Cerebellar cortex (tissue), 1 donor: Measurements from ENCODE around the gene SORD.
"Not testable (repeated sequence)": the region's sequence is repeated elsewhere in the genome, so short reads cannot be mapped to it uniquely, and the experiment has no call there.

Experiments
- DNase-seq: peaks from one replicate; pipeline ENCODE4 v3.0.0-alpha.2; 2015; ENCODE audit warnings: low spot score

SORD gene

DNA sequence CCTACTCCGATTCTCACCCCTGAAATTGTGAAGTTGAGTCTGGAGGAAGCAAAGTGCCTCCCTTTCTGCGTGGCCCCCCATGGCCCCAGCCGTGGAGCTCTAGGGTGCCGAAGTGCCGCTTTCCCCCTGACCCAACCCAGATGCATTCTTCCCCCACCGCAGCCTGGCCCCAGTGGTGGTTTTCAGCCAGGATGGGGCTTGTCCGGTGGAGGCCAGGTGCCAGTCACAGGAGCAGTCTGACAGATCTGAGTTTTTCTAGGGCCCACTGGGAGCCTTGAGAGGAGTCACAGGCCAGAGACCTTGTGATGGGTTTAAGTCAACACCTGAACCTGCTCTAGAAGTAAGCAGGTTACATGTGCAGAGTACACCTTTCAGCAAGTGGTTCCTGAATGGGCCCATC is 39.3 kb downstream of the SORD start:
- not testable (repeated sequence) for DNase-seq

DNA sequence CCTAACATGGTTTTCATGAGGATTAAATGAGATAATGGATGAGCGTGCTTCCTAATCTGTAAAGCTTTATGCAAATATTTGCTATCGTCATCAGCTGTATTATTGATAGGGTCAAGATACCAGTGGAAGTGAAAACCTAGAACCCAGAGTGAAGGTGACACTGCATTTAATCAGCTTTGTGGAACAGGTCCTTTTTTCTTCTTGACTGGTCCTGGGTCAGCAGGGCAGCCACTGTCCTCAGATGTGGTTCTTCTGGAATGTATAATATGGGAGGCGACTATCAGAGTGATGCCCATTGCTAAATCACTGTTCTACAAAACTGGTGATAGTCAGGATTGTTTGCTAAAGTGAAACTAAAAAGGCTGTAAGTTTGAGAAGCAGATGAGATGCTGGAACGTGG is 41.4 kb downstream of the SORD start:
- DNase-seq: no peak

DNA sequence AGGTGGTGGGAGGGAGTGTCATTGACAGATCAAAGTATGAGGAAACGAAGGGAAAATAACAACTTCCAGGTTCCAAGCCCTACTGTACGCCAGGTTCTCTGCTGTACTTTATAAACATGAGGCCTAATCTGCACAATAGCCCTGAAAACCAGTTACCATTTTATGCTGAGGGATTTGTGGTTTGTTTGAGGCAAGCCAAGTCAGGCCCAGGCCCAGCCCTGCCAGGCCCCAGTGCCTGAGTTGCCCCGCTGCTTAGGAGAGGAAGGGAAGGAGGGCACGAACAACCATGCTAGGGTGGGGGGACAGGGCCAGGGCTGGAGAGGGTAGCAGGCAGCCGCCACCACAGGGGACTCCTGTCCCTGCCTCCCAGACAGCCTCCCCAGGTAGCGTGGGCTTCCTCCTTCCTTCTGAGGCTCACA is 47.0 kb downstream of the SORD start:
- not testable (repeated sequence) for DNase-seq

DNA sequence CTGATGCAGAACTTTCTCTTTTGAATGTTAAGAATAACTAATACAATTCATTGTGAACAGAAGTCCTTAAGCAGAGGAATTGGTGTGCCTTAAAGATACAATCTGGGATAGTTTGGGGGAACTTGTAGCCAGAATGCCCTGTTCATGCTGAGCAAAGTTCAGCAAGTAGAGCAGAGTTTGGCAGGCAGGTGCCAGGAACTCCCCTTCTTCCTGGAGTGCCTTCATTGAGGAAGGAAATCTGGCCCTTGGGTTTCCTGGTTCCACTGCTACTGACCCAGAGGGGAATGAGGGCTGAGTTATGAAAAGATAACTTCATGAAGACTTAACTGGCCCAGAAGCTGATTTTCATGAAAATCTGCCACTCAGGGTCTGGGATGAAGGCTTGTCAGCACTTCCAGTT is 50.6 kb downstream of the SORD start:
- DNase-seq: not testable (repeated sequence)

DNA sequence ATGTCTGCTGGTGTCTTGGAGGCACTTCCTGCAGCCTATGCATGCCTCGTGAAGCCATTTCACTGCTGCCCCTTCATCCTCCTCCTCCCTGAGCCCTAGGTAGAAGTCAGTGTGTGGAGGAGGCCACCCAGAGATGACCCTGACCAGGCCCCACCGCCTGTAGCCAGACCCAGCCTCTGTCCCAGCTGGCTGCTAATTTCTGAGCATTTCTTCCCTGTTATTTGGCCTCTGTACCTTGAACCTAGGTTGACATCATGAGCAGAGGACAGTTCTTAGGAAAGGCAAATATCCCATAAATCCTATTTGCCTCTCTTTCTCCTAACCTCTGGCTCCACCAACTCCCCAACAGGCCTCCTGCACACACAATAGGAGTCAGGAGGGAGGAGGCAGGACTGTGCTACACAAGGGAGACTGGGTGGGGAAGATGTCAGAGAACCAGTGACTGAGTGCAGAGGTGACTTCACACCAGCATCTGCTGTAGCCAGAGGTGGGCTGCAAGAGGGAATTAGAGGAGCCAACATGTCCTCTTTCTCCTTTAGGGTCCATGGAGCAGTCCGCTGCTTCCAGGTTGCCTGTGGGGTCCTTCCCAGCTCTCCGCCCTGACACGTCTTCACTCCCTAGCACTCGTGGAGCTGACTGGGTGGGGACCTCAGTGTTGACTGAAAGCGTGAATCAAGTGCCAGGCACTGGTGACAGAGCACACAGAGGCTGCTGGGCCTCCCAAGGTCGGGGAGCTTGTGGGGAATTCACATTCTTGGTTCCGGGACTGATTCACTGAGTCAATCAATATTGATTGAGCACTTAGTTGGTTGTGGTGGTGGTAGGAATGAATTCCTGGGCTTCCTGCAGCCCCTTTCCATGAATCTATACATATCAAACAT is 52.7 kb downstream of the SORD start:
- DNase-seq: not testable (repeated sequence)

DNA sequence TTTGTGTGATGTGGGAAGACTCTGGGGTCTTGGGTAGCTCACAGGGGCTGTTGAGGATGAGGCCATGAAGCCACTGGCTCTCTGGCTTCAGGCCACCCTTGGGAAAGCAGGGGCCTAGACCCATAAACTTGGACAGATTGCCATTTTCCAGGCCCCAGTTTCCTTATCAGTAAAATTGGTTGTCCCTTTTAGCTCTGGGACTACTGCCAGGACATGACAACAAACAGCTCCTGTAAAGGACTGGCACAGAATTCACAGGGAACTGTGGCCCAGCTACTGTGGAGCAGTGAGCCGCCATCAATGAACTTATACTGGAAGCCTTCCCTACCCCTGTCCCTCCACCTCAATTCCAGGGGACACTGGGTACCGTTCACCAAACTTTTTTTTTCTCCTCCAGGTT is 54.4 kb downstream of the SORD start:
- not testable (repeated sequence) for DNase-seq

DNA sequence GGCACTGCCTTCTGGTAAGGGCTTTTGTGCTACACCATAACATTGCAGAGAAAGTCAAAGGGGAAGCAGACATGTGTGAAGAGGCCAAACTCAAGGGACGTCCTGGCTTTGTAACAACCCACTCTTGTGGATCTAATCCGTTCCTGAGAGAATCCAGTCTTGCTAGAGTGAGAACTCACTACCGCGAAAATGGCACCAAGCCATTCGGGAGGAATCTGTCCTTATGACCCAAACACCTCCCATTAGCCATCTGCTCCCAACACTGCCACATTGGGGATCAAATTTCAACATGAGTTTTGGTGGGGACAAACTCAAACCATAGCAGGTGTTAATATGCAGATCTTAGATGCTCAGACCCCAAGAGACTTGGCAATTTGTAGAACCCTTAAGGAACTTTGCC is 56.2 kb downstream of the SORD start:
- peak; percentile 30 for DNase-seq

DNA sequence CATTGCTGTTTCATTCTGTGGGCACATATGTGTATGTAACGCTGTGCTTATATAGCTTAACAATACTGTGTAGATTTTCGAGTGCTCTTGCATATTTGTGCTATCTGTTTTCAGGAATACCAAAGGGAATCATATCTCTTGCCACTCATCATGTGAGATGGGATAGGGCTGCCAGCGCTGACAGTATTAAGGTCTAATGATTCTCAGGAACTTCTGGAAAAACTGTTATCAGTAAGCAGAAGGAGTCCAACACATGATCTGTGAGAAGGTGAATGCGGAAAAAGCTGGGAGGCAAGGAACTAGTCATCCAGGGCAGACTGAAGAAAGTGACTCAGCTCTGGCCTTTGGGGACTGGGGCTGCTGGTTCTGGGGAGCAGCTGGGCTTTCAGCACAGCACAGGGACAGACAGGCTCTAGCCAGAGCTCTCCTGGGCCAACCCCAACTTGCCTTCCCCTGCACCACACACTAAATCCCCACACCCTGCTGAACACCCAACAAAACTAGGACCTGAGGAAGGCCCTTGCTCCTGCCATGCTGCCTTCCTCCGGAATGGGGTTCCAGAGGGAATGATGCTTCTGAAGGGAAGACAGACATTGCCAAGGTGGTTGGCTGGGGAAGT is 56.7 kb downstream of the SORD start:
- not testable (repeated sequence) for DNase-seq

DNA sequence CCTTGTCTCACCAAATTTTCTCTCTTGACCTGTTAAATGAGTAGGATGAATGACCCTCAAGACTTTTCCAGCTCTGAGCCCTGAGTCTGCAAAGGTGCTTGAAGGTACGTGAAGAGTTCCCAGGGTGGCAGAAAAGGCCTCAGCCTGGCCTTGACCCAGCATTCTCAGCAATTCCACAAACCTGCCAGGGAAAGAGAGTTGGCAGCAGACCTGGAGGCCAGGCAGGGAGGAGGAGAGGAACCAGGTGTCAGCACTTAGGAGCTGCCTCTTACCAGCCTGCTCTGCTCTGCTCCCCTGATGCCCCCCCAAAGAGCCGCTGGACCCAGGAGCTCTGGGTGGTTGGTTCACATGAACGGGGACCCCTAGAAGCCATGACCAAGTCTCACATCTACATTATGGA is 57.6 kb downstream of the SORD start:
- peak; percentile 61 for DNase-seq

DNA sequence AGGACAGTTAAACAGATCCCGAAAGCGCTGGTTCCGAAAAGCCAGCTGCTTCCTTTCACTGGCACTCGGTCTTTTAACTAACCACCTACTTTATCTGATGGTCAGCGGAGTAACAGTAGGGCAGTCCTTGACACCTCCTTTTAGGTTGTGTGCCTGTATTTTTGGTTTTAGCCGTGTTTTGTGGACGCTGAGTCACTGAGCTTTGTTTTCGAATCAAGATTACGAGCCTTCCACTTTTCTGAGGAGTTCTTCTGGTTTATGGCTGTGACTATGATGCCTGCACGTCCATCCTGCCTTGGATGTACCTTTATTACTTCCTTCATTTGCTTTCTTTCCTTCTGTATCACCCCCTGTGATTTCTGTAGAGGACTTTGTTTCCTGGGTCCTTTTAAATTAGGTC is 59.4 kb downstream of the SORD start:
- not testable (repeated sequence) for DNase-seq

DNA sequence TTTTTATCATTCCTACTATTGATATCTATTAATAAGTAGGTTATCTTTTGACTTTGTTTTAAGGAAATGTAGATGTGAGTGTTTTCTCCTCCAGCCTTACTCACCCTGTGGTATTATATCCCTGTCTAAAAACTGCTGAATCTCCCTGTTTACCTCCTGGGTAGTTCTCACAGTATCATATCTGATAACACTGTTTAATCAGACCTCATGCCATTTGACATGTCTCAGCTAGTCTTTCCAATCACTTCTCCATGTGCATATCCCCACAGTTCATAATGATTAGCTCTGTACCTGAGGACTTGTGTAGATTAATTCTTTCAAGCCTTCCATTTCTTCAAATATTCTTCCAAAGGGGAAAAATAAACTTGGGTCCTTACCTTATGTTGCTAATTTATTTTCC is 60.2 kb downstream of the SORD start:
- no peak for DNase-seq

DNA sequence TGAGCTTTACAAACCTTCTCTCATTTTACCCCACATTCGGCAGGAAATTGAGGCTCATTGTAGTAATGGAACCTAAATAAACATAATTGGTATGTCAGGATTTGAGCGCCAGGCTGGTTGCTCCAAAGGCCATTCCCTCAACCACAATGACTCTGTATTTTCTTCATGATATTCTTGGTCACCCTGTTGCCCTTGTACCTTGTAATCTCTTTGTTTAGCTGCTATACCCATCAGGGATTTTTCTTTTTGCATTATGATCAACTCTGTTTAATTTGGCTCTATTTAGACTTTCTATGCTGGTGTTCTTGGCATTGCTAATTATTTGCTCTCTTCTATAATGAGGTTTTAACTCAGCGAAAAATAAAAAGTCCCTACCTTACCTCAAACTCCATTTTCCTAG is 61.2 kb downstream of the SORD start:
- no peak for DNase-seq

DNA sequence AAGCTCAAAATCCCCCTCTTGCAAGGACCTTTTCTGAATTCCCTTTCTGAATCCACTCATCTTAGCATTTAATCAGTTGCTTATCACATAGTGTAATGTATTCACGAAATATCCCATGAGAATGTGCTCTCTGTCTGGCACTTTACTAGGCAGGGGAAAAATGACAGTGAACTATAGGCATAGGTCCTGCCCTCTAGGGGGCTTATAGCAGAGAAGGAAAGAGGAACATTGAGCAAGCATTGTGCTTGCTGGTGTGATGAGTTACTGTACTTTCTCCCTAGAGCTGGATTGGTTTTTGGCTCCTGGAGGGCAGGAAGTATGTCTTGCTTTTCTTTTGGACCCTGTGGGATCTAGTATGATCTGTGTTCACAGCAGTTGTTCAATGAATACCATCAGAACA is 64.5 kb downstream of the SORD start:
- DNase-seq: no peak

DNA sequence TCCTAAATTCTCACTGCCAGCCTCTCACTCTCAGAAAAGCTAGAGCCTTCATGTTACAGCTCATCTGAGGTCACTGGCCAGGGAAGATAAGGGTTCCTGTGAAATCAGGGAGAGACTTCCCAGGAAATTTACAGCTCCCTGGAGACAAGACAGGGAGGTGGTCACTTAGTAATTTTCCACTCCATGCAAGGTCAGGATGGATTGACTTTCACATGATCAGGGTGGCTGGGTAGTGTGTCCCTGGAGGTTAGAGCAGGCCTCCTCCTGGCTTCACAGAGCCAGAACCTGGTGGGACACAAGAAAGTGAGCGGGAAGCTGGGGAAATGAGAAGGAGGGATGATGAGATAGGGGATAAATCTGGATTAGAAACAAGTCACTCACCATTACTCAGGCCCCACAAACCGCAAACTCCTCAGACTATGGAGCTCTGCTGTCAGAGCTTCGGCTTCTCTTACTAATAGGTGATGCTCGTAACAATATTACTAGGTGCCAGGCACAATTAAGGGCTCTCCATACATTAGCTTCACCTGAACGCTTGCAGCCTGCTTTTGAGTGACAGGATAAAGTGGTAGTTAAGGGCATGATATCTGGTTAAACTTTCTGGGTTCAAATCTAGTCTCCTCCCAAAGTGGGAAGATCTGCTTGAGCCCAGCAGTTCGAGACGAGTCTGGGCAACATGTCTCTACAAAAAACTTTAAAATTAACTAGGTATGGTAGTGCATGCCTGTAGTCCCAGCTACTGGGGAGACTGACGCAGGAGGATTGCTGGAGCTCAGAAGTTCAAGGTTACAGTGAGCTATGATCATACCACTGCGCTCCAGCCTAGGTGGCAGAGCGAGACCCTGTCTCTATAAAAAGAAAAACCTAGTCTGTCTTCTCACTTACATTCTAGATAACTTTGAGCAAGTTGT is 66.1 kb downstream of the SORD start:
- DNase-seq: no peak

DNA sequence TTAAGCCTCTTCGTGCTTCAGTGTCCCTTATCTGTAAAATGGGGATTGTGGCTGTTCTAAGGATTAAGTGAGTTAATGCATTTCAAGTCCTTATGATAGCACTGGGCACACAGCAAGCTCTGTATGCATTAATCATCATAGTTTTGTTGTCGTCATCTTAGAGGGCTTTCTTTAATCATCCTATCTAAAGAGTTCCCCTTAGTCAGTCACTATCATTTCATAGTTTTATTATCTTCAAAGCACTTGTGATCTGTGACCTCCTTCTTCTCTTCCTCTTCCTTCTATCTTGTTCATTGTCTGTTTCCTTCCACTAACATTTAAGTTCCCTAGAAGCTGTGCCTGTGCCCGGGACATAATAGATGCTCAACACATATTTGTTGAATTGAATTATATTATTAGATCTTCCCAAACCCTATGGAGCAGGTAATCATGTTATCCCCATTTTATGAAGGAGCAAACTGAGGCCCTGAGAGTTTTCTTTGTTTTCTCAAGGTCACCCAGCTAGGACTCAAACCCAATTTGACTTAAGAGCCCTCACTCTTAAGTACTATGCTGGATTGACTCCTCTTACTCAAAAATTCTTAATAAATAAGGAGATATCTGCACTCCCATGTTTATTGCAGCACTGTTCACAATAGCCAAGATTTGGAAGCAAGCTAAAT is 66.8 kb downstream of the SORD start:
- no peak for DNase-seq

DNA sequence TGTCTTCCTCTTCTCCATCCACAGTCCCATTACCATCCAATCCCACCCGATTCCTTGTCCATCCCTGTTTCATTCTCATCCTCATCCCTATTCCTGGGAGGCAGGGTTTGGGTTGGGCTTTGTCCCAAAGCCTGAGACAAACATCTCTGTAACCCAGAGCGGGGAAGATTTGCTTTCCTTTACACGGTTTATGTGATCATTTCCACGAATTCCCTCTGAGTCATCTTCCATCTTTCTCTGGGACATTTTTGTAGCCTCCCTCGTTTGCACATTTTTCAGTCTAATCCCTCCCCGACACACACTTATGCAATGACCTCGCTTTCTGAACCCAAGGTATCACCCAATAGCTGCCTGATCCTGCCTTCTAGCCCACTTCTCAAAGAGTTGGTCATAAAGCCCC is 68.2 kb downstream of the SORD start:
- DNase-seq: no peak

DNA sequence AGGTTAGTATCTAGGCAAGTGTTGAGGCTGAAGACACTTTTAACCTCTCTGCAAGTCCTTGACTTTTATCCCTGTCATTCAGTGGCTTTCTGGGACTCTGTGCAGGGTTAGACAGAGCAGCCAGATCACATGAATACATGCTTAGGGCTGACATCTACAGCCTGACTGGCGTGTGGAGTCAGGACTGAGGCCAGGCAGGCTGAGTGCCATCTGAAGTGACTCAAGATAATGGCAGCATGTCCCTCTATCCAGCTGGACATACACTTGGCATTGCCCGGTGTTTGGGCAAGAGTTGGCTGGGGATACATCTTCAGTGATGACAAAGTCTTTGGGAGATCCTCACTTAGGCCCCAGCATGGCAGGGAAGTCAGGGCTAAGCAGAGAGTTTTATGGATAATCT is 68.6 kb downstream of the SORD start:
- no peak for DNase-seq

DNA sequence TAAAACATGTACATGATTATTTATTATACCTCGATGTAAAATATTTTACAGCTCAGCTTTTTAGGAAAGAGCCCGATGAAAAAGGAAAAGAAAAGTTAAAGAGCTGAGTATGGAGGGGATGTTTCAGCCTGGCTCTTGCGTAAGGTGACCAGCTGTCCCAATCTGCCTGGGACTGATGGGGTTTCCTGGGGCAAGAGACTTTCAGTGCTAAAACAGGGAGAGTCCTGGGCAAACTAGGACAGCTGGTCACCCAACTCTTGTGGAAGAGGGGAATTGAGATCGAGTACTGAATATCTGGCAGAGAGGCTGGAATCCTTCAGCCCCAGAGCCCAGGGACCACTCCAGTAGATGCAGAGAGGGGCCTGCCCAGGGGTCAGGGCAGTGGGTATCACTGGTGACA is 70.0 kb downstream of the SORD start:
- DNase-seq: no peak

DNA sequence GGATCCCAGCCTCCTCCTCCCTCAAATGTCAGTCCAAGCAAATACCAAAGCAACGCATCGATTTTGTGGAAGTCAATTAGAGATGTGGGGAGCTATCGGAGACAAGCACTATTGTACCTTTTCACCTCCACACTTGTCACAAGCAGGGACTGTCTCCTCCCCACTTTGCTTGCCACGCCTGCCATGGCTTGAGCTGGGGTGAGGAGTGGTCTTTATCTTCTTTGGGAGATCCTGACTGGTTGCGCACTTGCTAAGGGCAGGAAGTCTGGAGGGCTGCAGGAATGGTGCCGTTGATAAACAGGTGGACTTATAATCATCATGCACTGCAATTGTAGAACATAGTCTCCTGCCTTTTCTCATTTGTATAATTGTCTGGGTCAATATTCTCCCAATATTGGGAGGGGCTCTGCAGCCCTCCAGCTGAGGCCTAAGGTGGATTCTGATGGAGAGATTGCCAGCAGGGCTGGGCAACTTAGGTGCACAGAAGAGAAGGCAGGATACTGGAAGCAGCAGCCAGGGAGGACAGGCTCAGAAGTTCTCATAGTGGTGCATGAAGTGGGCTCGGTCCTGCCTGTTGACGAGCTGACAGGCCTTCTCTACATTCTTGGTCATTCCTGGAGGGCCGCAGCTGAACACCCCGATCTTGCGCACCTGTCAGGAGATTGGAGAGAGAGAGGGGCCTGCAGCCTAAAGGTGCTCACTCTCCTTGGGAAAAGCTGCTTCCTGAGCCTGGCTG is 70.8 kb downstream of the SORD start:
- DNase-seq: no peak

DNA sequence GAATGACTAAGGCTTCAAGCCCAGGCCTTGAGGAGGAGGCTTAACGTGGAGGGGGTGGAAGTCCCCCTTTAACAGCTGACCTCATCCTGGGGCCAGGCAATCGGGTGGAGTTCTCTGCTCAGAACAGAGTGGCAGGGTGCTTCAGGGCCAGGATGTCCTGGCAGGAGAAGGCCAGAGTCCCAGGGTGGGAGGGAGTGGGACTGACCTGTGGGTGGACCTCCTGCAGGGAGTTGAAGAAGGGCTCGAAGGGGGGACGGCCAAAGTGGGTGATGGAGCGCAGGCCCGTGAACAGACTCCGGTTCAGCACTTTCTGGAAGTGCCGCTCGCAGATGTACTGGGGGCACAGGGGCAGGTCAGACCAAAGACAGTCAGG is 71.3 kb downstream of the SORD start:
- no peak for DNase-seq

DNA sequence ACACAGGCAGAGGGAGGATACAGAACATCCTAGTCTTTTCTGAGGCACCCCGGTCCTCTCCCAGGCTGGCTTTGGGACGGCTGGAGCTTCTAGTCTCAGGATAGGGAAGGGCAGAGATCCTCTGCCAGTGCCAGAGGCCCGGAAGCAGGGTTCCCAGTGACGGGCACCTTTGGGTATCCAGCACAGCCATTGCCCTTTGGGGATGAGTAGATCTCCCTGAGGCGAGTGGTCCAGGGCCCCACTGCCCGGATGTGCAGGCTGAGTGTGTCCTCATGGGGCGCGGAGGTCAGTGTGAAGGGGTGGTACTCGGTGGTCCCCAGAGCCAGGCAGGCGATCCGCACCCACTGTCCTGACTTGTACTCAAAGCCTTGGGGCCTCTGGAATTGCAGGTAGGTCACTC is 72.7 kb downstream of the SORD start:
- no peak for DNase-seq
